Heart right ventricle (tissue), 16 donors: ENCODE results near the gene HEPN1. TPM values are rescaled to one million over a fixed set of nuclear protein-coding genes. Genes with fewer than 3 reads are reported as not detected.
A peak's percentile ranks its signal among the peaks of the same experiment; 100 is the strongest.

Experiments
- ATAC-seq, 8 donors: fragments of 200-7000 bp; cut with Tn5 transposase; one replicate each; pipeline ENCODE4 v1.9.1; 2020; ENCODE audit warnings: mild to moderate bottlenecking in 8 of 8, moderate library complexity in 8 of 8, moderate number of reproducible peaks in 1 of 8
- DNase-seq, 2 donors: peaks; one replicate each; pipeline ENCODE4 v3.0.0-alpha.2; 2020
- H3K27ac ChIP-seq, 10 donors: fragments of 200-600 bp; sonication (generic) in 2 of 10; one replicate each; pipeline versions ENCODE4 v1.5.0 to v1.8.0; 2020 to 2022; ENCODE audit warnings: mild to moderate bottlenecking in 3 of 10
- H3K27me3 ChIP-seq, 7 donors: fragments of 200-600 bp; one replicate each; pipeline ENCODE4 v1.8.0; 2021 to 2022; ENCODE audit warnings: mild to moderate bottlenecking in 2 of 7
- H3K36me3 ChIP-seq, 9 donors: fragments of 200-600 bp; sonication (generic) in 1 of 9; one replicate each; pipeline versions ENCODE4 v1.5.0 to v1.8.0; 2020 to 2022; ENCODE audit warnings: mild to moderate bottlenecking in 2 of 9
- H3K4me1 ChIP-seq, 9 donors: fragments of 200-600 bp; sonication (generic) in 1 of 9; one replicate each; pipeline versions ENCODE4 v1.5.0 to v1.8.0; 2020 to 2022; ENCODE audit warnings: mild to moderate bottlenecking in 4 of 9
- H3K4me3 ChIP-seq, 10 donors: fragments of 200-600 bp; sonication (generic) in 2 of 10; one replicate each; pipeline versions ENCODE4 v1.5.0 to v1.8.0; 2020 to 2022; ENCODE audit warnings: mild to moderate bottlenecking in 7 of 10, moderate library complexity in 2 of 10
- H3K9me3 ChIP-seq, 11 donors: fragments of 200-600 bp in 10 of 11; sonication (generic) in 2 of 11; one replicate each; pipeline versions ENCODE4 v1.5.0 to v1.8.0; 2013 to 2022; ENCODE audit warnings: mild to moderate bottlenecking in 2 of 11, control low read depth in 1 of 11, moderate library complexity in 1 of 11
- WGBS, 2 donors: extraction: QIAGEN DNeasy Blood & Tissue Kit; methylation state at CpG; one replicate each; pipeline ENCODE4 v1.1.7; 2013; ENCODE audit warnings: inconsistent platforms in 1 of 2; 5-methylcytosine and 5-hydroxymethylcytosine counted together
- intact Hi-C, 10 donors: fragments of 100-400 bp; cut with DNase I; formaldehyde crosslinking; loops; one replicate each; pipeline versions ENCODE4 v1.11.1 to v1.14.2; 2022
- polyA plus RNA-seq, 2 donors: library from polyadenylated mRNA; stranded (reverse); fragments of 200-250 nt; gene quantifications; one replicate each; pipeline ENCODE4 v1.2.3, GENCODE V29; 2013
- total RNA-seq, 10 donors: library from RNA; stranded (reverse); fragmentation: NEBNext Ultra II Directional in 3 of 10; extraction: Animal tissue kit (Norgen Biotek cat#: 25700) in 3 of 10; gene quantifications; one replicate each; pipeline versions ENCODE4 v1.2.1 to v1.2.4, GENCODE V29; 2021 to 2023
- TF ChIP-seq, protein P1 (sequence below), 9 donors: fragments of 200-600 bp; sonication (generic) in 2 of 9; IDR thresholded peaks; one replicate each; pipeline versions ENCODE4 v1.5.0 to v1.8.0; 2021 to 2022; ENCODE audit warnings: antibody characterized with exemption in 9 of 9, mild to moderate bottlenecking in 5 of 9, moderate library complexity in 1 of 9
- donor health status: Arrhythmogenic right ventricular cardiomyopathy.
- donor health status: ischemic (EF 13 %, LVEDD 7.1; RV severe dilation, severe dysfunction).
- donor health status: healthy with polysubstance abuse.
- donor health status: DM: no; HTN: yes; CAD: no.
- donor health status: DM: no; HTN: no; CAD: no.
- donor health status: ischemic (EF 25% LVEDD 6.9; RV normal size, moderate dysfunction).
- donor health status: ischemic (EF 25% LVEDD 5.7; RV mildly dilated, moderate dysfunction).
- donor health status: healthy.
- donor health status: DM: yes; HTN: yes; CAD: no.
- donor health status: Ischemic cardiomyopathy.
- donor health status: ischemic (EF 35%, LVEDD 5.7; RV mildly dilated, moderate dysfunction).
- donor health status: nonischemic (EF 11% LVEDD 7.7; RV severe dilation, severe dysfunction).
- donor health status: DM: yes; HTN: yes; CAD: no.
- donor health status: PGD.
- donor health status: ischemic (EF 29% LVEDD 5.4; RV normal size, mild dysfunction).
- donor health status: nonischemic (EF 23%, LVEDD 6.1; RV moderate dilation, normal function).

HEPN1 gene
- total and polyA plus RNA-seq, 12 donors: 0.03 TPM; not detected in 11

- intact Hi-C loops: loop anchor here in 1 of 10 donors (10.0 kb wide), 1 partner anchor 48 kb away; no protein-coding TSS in a partner anchor
- H3K9me3 ChIP-seq: no peaks in the 10 kb centered on the region
- ATAC-seq (no peak), DNase-seq (no peak)
- H3K36me3 ChIP-seq: no peaks in the 10 kb centered on the region
- H3K4me3 ChIP-seq: no peak overlapping the region
- peaks cover 0 to 18% (median 12%) of the 10 kb centered on the region in 9 donors for H3K4me1 ChIP-seq
- TF ChIP-seq, protein P1, sequence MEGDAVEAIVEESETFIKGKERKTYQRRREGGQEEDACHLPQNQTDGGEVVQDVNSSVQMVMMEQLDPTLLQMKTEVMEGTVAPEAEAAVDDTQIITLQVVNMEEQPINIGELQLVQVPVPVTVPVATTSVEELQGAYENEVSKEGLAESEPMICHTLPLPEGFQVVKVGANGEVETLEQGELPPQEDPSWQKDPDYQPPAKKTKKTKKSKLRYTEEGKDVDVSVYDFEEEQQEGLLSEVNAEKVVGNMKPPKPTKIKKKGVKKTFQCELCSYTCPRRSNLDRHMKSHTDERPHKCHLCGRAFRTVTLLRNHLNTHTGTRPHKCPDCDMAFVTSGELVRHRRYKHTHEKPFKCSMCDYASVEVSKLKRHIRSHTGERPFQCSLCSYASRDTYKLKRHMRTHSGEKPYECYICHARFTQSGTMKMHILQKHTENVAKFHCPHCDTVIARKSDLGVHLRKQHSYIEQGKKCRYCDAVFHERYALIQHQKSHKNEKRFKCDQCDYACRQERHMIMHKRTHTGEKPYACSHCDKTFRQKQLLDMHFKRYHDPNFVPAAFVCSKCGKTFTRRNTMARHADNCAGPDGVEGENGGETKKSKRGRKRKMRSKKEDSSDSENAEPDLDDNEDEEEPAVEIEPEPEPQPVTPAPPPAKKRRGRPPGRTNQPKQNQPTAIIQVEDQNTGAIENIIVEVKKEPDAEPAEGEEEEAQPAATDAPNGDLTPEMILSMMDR (IDR thresholded peaks at IDR 0.05): no peak
- H3K27ac ChIP-seq: no peak overlapping the region
- H3K27me3 ChIP-seq: peaks cover 0 to 12% (median 0%) of the 10 kb centered on the region in 7 donors
These were observed 4.2 kb downstream of the HEPN1 start for GRCh38 chr11:124923296-124923695.

GRCh38 chr11:124928942-124929665 is 10.1 kb downstream of the HEPN1 start:
- Histone ChIP-seq H3K9me3 (no peaks in the 10 kb centered on the region), H3K4me3 (no peak overlapping the region), H3K27ac (no peak overlapping the region), H3K27me3 (no peaks in the 10 kb centered on the region), H3K36me3 (no peaks in the 10 kb centered on the region), H3K4me1 (peaks cover 0 to 4% (median 0%) of the 10 kb centered on the region in 9 donors)
- 41 to 43% methylated on average over 4 of the region's 4 CpGs for WGBS, 2 donors
- ATAC-seq (peak in 3 of 8 donors; percentile 16 to 49 (median 31)), DNase-seq (no peak)
- TF ChIP-seq, protein P1 (IDR thresholded peaks at IDR 0.05): no peak
- intact Hi-C loops: loop anchor here in 1 of 10 donors (10.0 kb wide), 1 partner anchor 54 kb away; no protein-coding TSS in a partner anchor

DNA sequence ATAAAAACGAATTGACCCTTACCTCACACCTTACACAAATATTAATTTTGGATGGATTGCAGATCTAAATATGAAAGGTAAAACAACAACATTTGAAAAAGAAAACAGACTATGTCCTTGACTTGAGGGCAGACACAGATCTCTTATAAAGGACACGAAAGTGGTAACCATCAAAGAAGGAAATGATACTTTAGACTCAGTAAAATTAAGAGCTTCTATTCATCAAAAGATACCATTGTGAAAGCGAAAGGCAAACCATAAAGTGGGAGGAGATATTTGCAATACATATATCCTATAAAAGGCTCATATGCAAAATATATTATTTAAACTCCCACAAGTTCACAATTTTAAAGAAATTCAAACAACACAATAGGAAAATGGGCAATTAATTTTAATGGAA is 11.7 kb downstream of the HEPN1 start:
- DNase-seq (no peak), ATAC-seq (no peak)
- Histone ChIP-seq H3K27me3 (peaks cover 0 to 6% (median 0%) of the 10 kb centered on the region in 7 donors), H3K27ac (no peak overlapping the region), H3K4me3 (no peak overlapping the region), H3K4me1 (peaks cover 0 to 4% (median 0%) of the 10 kb centered on the region in 9 donors), H3K36me3 (no peaks in the 10 kb centered on the region), H3K9me3 (no peaks in the 10 kb centered on the region)
- TF ChIP-seq, protein P1 (IDR thresholded peaks at IDR 0.05): no peak
- WGBS, 2 donors: 80 to 81% methylated on average over 3 of the region's 3 CpGs
- intact Hi-C loops: no loop called here

GRCh38 chr11:124934862-124935547 is 16.0 kb downstream of the HEPN1 start:
- Histone ChIP-seq H3K27me3 (peaks cover 0 to 13% (median 0%) of the 10 kb centered on the region in 7 donors), H3K9me3 (no peaks in the 10 kb centered on the region), H3K27ac (no peak overlapping the region), H3K4me3 (no peak overlapping the region), H3K4me1 (no peaks in the 10 kb centered on the region), H3K36me3 (no peaks in the 10 kb centered on the region)
- TF ChIP-seq, protein P1 (IDR thresholded peaks at IDR 0.05): no peak
- intact Hi-C loops: no loop called here
- ATAC-seq (no peak), DNase-seq (no peak)
- WGBS, 2 donors: 75 to 77% methylated on average over 4 of the region's 4 CpGs
